Hepatocyte (in vitro differentiated cells): ENCODE measurements around the gene PACRGL. TPM values are rescaled to one million over a fixed set of nuclear protein-coding genes. Genes with fewer than 3 reads are reported as not detected.
"Not testable (repeated sequence)": the region's sequence is repeated elsewhere in the genome, so short reads cannot be mapped to it uniquely, and the experiment has no call there.

ENCODE experiments used
- DNase-seq: peaks from one replicate; pipeline ENCODE4 v3.0.0-alpha.2; 2016; ENCODE audit warnings: low spot score
- H2AFZ ChIP-seq: fragments of 200-600 bp; sonication (generic); 2 replicates; pipeline ENCODE4 v1.6.0; 2016; ENCODE audit warnings: antibody characterized with exemption, mild to moderate bottlenecking
- H3K27ac ChIP-seq: fragments of 200-600 bp; sonication (generic); 2 replicates; pipeline ENCODE4 v1.5.1; 2016; ENCODE audit warnings: mild to moderate bottlenecking
- H3K27me3 ChIP-seq: fragments of 200-600 bp; sonication (generic); 2 replicates; pipeline ENCODE4 v1.6.1; 2016
- H3K36me3 ChIP-seq: fragments of 200-600 bp; sonication (generic); replicated peaks from 2 replicates; pipeline ENCODE4 v1.5.1; 2016; ENCODE audit warnings: low read depth; ENCODE audit not compliant: insufficient read depth
- H3K4me1 ChIP-seq: fragments of 200-600 bp; sonication (generic); 2 replicates; pipeline ENCODE4 v1.5.1; 2016; ENCODE audit warnings: mild to moderate bottlenecking, moderate library complexity; ENCODE audit not compliant: insufficient read depth
- H3K4me2 ChIP-seq: fragments of 200-600 bp; sonication (generic); 2 replicates; pipeline ENCODE4 v1.6.0; 2016
- H3K4me3 ChIP-seq: fragments of 200-600 bp; sonication (generic); 2 replicates; pipeline ENCODE4 v1.5.1; 2016; ENCODE audit warnings: mild to moderate bottlenecking
- H3K79me2 ChIP-seq: fragments of 200-600 bp; sonication (generic); 2 replicates; pipeline ENCODE4 v1.6.0; 2017; ENCODE audit warnings: mild to moderate bottlenecking
- H3K9me2 ChIP-seq: fragments of 200-600 bp; sonication (generic); replicated peaks from 2 replicates; pipeline ENCODE4 v1.6.0; 2017; ENCODE audit warnings: mild to moderate bottlenecking; ENCODE audit not compliant: insufficient read depth
- H3K9me3 ChIP-seq: fragments of 200-600 bp; sonication (generic); 2 replicates; pipeline ENCODE4 v1.5.1; 2016; ENCODE audit warnings: low read depth, mild to moderate bottlenecking
- H4K20me1 ChIP-seq: fragments of 200-600 bp; sonication (generic); 2 replicates; pipeline ENCODE4 v1.6.0; 2016; ENCODE audit warnings: mild to moderate bottlenecking; ENCODE audit not compliant: insufficient read depth, poor library complexity, severe bottlenecking
- EZH2 ChIP-seq: fragments of 200-600 bp; sonication (generic); IDR thresholded peaks from 2 replicates; pipeline ENCODE4 v1.6.1; 2016; ENCODE audit warnings: antibody characterized with exemption, mild to moderate bottlenecking, borderline replicate concordance
- EZH2phosphoT487 ChIP-seq: fragments of 200-600 bp; sonication (generic); IDR thresholded peaks from one replicate; pipeline ENCODE4 v1.6.1; 2018; ENCODE audit warnings: antibody characterized with exemption, mild to moderate bottlenecking, low read depth, moderate library complexity; ENCODE audit not compliant: unreplicated experiment, severe bottlenecking
- WGBS: methylation state at CpG from one replicate; pipeline ENCODE4 v1.1.6; 2016; ENCODE audit warnings: low lambda C conversion rate; ENCODE audit errors: missing lambda C conversion rate; 5-methylcytosine and 5-hydroxymethylcytosine counted together
- polyA plus RNA-seq: library from polyadenylated mRNA; unstranded; fragments of >200 nt; fragmentation: Nextera tagmentation; extraction: Ambion mirVana; gene quantifications from 2 replicates; pipeline ENCODE4 v1.2.1, GENCODE V29; 2016
- total RNA-seq: library from RNA; depleted of rRNA; stranded (reverse); fragments of >200 nt; gene quantifications from 2 replicates; pipeline ENCODE4 v1.2.3, GENCODE V29; 2014
- TF ChIP-seq, protein P1 (sequence below): fragments of 200-600 bp; sonication (generic); IDR thresholded peaks from 2 replicates; pipeline ENCODE4 v1.5.1; 2016; ENCODE audit warnings: antibody characterized with exemption, mild to moderate bottlenecking; ENCODE audit not compliant: poor library complexity

Gene PACRGL
- total and polyA plus RNA-seq, 2 experiments from 2014 or later = 10.4 to 16.0 TPM

DNA sequence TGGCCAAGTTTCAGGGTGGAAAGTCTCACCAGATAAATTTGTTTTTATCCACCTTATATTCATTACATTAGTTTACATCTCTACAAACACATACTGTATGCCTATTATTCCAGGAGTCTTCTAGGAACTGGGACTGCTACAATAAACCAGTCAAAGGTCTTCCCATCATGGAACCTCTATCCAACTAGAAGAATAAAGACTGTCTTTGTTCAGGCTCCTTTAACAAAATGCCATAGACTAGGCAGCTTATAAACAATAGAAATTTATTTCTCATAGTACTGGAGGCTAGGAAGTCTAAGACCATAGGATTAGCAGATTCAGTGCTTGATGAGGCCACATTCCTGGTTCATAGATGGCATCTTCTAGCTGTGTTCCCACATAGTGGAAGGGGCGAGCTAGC, 61.6 kb downstream of the PACRGL start:
- H3K4me3 ChIP-seq = no peak overlapping the region
- H3K27ac ChIP-seq = no peak overlapping the region
- no peaks in the 10 kb centered on the region for H3K4me1 ChIP-seq
- H4K20me1 ChIP-seq = no peaks in the 10 kb centered on the region
- no peak overlapping the region for H3K4me2 ChIP-seq
- no peaks in the 10 kb centered on the region for H3K9me3 ChIP-seq
- no peak overlapping the region for H2AFZ ChIP-seq
- no peaks in the 10 kb centered on the region for H3K79me2 ChIP-seq
- H3K9me2 ChIP-seq = no peaks in the 10 kb centered on the region
- no peaks in the 10 kb centered on the region for H3K27me3 ChIP-seq
- H3K36me3 ChIP-seq = no peaks in the 10 kb centered on the region
- WGBS = 90% methylated on average over 1 of the region's 1 CpG
- TF ChIP-seq EZH2phosphoT487 = no peak
- no peak for TF ChIP-seq EZH2
- TF ChIP-seq, protein P1, sequence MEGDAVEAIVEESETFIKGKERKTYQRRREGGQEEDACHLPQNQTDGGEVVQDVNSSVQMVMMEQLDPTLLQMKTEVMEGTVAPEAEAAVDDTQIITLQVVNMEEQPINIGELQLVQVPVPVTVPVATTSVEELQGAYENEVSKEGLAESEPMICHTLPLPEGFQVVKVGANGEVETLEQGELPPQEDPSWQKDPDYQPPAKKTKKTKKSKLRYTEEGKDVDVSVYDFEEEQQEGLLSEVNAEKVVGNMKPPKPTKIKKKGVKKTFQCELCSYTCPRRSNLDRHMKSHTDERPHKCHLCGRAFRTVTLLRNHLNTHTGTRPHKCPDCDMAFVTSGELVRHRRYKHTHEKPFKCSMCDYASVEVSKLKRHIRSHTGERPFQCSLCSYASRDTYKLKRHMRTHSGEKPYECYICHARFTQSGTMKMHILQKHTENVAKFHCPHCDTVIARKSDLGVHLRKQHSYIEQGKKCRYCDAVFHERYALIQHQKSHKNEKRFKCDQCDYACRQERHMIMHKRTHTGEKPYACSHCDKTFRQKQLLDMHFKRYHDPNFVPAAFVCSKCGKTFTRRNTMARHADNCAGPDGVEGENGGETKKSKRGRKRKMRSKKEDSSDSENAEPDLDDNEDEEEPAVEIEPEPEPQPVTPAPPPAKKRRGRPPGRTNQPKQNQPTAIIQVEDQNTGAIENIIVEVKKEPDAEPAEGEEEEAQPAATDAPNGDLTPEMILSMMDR = no peak
- no peak for DNase-seq

DNA sequence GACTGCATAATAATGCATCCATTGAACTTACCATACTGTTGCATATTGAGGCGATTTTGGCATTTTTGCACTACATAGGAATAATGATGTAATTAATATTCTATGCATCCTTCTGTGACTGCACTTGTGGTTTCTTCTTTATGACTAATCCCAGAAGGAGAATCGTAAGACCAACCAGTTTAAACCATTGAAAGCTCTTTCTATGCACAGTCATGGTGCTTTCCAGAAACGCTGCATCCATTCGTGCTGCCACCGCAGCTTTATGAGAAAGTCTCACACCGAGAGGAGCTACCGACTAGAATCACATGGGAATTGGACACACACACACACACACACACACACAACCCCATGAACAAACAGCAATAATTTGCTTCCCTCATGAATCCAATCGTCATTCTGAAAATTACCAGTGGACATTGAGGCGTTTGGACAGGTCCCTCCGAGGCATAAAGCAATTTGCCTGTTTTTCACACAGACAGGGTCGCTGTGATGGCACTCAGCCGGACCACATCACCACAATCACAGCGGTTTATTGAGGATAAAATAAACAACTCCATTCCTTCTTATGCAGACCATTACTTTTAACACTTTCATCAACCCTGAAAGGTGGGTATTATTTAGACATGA, 64.2 kb downstream of the PACRGL start:
- Histone ChIP-seq H2AFZ (no peak overlapping the region), H3K27ac (no peak overlapping the region), H3K36me3 (no peaks in the 10 kb centered on the region), H3K9me2 (no peaks in the 10 kb centered on the region), H3K9me3 (no peaks in the 10 kb centered on the region), H3K4me3 (no peak overlapping the region), H4K20me1 (no peaks in the 10 kb centered on the region), H3K79me2 (no peaks in the 10 kb centered on the region), H3K4me1 (no peaks in the 10 kb centered on the region), H3K27me3 (no peaks in the 10 kb centered on the region), H3K4me2 (no peak overlapping the region)
- TF ChIP-seq EZH2phosphoT487 = no peak
- no peak for TF ChIP-seq EZH2
- DNase-seq = no peak
- 80% methylated on average over 13 of the region's 13 CpGs for WGBS

DNA sequence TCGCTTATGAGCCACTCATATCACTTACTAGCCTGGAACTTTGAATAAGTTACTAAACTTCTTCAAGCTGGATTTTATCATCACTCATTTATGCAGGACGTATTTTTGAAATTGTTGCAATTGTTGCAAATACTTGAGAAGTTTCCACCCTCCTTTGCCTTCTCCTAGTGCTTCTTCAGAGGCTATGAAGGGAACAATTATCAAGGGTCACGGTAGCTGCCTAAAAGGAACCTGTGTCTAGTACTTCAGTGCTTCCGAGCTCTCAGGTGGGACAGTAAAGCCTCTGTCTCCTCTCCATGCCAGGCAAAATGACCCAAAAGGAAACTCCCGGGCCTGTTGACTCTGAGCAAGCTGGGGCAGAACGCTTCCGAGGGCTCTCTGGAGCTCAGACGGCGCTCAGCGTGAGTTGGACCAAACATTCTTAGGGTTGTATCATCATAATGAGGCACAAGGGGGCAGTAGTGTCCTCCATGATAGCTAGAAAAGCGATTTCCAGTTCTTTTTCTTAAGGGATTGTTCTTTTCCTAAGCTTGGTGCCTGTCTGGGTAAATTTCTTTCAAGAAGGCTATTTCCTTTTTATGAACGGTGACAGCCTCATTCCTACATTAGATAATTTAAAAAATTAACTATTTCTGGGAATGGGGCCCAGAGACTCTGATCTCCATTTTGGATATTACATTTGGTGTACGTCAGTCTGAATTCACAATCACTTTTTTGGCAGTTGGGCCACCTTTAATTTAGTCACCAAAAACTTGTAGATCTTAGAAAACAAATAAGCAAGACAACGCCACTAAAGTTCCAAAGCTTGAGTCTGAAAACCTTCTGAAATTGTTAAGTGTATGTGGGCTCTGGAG, 73.1 kb downstream of the PACRGL start:
- no peaks in the 10 kb centered on the region for H3K36me3 ChIP-seq
- TF ChIP-seq EZH2 = no peak
- TF ChIP-seq, protein P1 = peak; percentile 79
- no peaks in the 10 kb centered on the region for H3K4me1 ChIP-seq
- H3K27ac ChIP-seq = no peak overlapping the region
- no peaks in the 10 kb centered on the region for H3K79me2 ChIP-seq
- 32% methylated on average over 14 of the region's 14 CpGs for WGBS
- H3K9me2 ChIP-seq = no peaks in the 10 kb centered on the region
- no peaks in the 10 kb centered on the region for H3K9me3 ChIP-seq
- DNase-seq = peak; percentile 87
- H3K4me3 ChIP-seq = no peak overlapping the region
- peak overlapping the region; percentile 62 for H2AFZ ChIP-seq
- no peaks in the 10 kb centered on the region for H3K27me3 ChIP-seq
- peak overlapping the region; percentile 39 for H3K4me2 ChIP-seq
- H4K20me1 ChIP-seq = no peaks in the 10 kb centered on the region

GRCh38 chr4:20778896-20779295, 78.6 kb downstream of the PACRGL start:
- Histone ChIP-seq H3K79me2 (no peaks in the 10 kb centered on the region), H3K9me3 (no peaks in the 10 kb centered on the region)
- TF ChIP-seq EZH2 = no peak

DNA sequence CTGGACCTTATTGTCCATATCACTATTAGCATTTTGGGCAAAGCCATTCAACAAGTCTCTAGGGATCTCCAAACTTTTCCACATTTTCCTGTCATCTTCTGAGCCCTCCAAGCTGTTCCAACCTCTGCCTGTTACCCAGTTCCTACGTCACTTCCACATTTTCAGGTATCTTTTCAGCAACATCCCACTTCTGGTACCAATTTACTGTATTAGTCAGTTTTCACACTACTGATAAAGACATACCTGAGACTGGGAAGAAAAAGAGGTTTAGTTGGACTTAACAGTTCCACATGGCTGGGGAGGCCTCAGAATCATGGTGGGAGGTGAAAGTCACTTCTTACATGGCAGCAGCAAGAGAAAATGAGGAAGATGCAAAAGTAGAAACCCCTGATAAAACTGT, 82.9 kb downstream of the PACRGL start:
- not testable (repeated sequence) for H4K20me1 ChIP-seq, H3K4me3 ChIP-seq, DNase-seq, H3K27ac ChIP-seq, H3K4me2 ChIP-seq, H2AFZ ChIP-seq, H3K36me3 ChIP-seq, H3K27me3 ChIP-seq, H3K9me3 ChIP-seq, H3K4me1 ChIP-seq, H3K9me2 ChIP-seq, H3K79me2 ChIP-seq
- WGBS = 92% methylated on average over 1 of the region's 1 CpG

More at GRCh38 chr4:20778896-20779295, 78.6 kb downstream of the PACRGL start:
- H3K4me1 ChIP-seq = no peaks in the 10 kb centered on the region
- H3K27me3 ChIP-seq = no peaks in the 10 kb centered on the region
- no peaks in the 10 kb centered on the region for H4K20me1 ChIP-seq
- 86% methylated on average over 1 of the region's 1 CpG for WGBS
- no peak overlapping the region for H3K4me2 ChIP-seq
- no peak overlapping the region for H3K4me3 ChIP-seq
- DNase-seq = no peak
- H2AFZ ChIP-seq = no peak overlapping the region
- no peaks in the 10 kb centered on the region for H3K36me3 ChIP-seq
- no peaks in the 10 kb centered on the region for H3K9me2 ChIP-seq
- H3K27ac ChIP-seq = no peak overlapping the region
